ENCODE measurements around the gene DNER.

The DNER gene

DNA sequence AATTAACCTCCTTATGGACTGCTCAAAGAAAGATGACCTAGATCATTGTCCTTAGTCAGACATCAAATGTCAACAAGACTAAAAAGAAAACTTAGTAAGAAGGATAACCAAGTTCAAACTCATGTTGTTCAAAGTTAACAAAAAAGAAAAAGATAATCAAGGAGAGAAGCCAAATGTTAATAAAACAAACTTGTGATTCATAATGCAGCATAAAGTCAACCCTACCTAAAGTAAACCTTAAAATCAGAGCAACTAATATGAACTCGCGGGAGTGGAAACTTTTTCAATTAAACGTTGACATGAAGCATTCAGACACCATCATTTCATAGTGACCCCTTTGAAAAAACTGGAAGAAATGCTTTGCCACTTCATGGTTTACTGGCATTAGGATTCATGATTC lies 52.9 kb downstream of the DNER start:
- peaks cover 5% of the 10 kb centered on the region for H3K4me1 ChIP-seq (ENCODE audit: insufficient read depth, poor library complexity, severe bottlenecking)
- no peak overlapping the region for H3K27ac ChIP-seq (ENCODE audit: poor library complexity, severe bottlenecking)
- DNase-seq (ENCODE audit: low spot score) (no peak), ATAC-seq (ENCODE audit: low read depth) (no peak)
- H3K4me3 ChIP-seq (ENCODE audit: severe bottlenecking), result no peak overlapping the region
- H3K36me3 ChIP-seq (ENCODE audit: low read depth), result no peaks in the 10 kb centered on the region
- no peaks in the 10 kb centered on the region for H3K9me3 ChIP-seq (ENCODE audit: severe bottlenecking)
- H3K27me3 ChIP-seq (ENCODE audit: insufficient read depth, poor library complexity, severe bottlenecking), result no peaks in the 10 kb centered on the region
- TF ChIP-seq, protein P1, sequence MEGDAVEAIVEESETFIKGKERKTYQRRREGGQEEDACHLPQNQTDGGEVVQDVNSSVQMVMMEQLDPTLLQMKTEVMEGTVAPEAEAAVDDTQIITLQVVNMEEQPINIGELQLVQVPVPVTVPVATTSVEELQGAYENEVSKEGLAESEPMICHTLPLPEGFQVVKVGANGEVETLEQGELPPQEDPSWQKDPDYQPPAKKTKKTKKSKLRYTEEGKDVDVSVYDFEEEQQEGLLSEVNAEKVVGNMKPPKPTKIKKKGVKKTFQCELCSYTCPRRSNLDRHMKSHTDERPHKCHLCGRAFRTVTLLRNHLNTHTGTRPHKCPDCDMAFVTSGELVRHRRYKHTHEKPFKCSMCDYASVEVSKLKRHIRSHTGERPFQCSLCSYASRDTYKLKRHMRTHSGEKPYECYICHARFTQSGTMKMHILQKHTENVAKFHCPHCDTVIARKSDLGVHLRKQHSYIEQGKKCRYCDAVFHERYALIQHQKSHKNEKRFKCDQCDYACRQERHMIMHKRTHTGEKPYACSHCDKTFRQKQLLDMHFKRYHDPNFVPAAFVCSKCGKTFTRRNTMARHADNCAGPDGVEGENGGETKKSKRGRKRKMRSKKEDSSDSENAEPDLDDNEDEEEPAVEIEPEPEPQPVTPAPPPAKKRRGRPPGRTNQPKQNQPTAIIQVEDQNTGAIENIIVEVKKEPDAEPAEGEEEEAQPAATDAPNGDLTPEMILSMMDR (IDR thresholded peaks at IDR 0.05; ENCODE audit: poor library complexity, severe bottlenecking), result no peak

GRCh38 chr2:229660951-229661350 lies 53.4 kb downstream of the DNER start:
- no peak overlapping the region for H3K27ac ChIP-seq (ENCODE audit: poor library complexity, severe bottlenecking)
- TF ChIP-seq, protein P1 (IDR thresholded peaks at IDR 0.05; ENCODE audit: poor library complexity, severe bottlenecking), result no peak
- H3K4me3 ChIP-seq (ENCODE audit: severe bottlenecking), result no peak overlapping the region
- H3K9me3 ChIP-seq (ENCODE audit: severe bottlenecking), result no peaks in the 10 kb centered on the region
- DNase-seq (ENCODE audit: low spot score), result no peak
- H3K36me3 ChIP-seq (ENCODE audit: low read depth), result no peaks in the 10 kb centered on the region
- ATAC-seq (ENCODE audit: low read depth), result peak; percentile 59
- peaks cover 5% of the 10 kb centered on the region for H3K4me1 ChIP-seq (ENCODE audit: insufficient read depth, poor library complexity, severe bottlenecking)
- H3K27me3 ChIP-seq (ENCODE audit: insufficient read depth, poor library complexity, severe bottlenecking), result no peaks in the 10 kb centered on the region

- no peaks in the 10 kb centered on the region for H3K27me3 ChIP-seq (ENCODE audit: insufficient read depth, poor library complexity, severe bottlenecking)
- no peak overlapping the region for H3K4me3 ChIP-seq (ENCODE audit: severe bottlenecking)
- TF ChIP-seq, protein P1 (IDR thresholded peaks at IDR 0.05; ENCODE audit: poor library complexity, severe bottlenecking), result no peak
- no peak overlapping the region for H3K27ac ChIP-seq (ENCODE audit: poor library complexity, severe bottlenecking)
- no peak for DNase-seq (ENCODE audit: low spot score)
- H3K9me3 ChIP-seq (ENCODE audit: severe bottlenecking), result no peaks in the 10 kb centered on the region
- H3K36me3 ChIP-seq (ENCODE audit: low read depth), result no peaks in the 10 kb centered on the region
- no peak for ATAC-seq (ENCODE audit: low read depth)
- H3K4me1 ChIP-seq (ENCODE audit: insufficient read depth, poor library complexity, severe bottlenecking), result peaks cover 5% of the 10 kb centered on the region
Observed at GRCh38 chr2:229660391-229660790, 54.0 kb downstream of the DNER start.

DNA sequence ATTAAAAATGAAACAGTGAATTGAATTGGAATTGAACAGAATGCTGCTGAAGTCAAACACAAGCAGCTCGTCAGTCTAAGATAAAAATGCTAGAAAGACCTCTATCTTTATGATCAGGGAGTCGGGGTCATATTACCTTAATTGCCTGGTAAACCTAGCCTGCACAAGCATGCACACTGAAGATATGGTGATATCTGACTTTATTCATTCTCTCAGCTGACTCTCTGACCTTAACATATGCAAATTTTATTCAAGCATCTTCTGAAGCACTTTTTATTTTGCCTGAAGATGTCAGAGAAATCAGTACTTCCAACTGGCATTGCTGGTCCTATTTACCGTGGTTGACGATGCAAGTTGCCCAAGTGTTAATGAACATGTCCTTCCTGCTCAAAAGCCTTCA lies 56.4 kb downstream of the DNER start:
- Histone ChIP-seq H3K36me3 (ENCODE audit: low read depth) (no peaks in the 10 kb centered on the region), H3K27ac (ENCODE audit: poor library complexity, severe bottlenecking) (no peak overlapping the region), H3K4me1 (ENCODE audit: insufficient read depth, poor library complexity, severe bottlenecking) (peaks cover 5% of the 10 kb centered on the region), H3K27me3 (ENCODE audit: insufficient read depth, poor library complexity, severe bottlenecking) (no peaks in the 10 kb centered on the region), H3K4me3 (ENCODE audit: severe bottlenecking) (no peak overlapping the region), H3K9me3 (ENCODE audit: severe bottlenecking) (no peaks in the 10 kb centered on the region)
- ATAC-seq (ENCODE audit: low read depth) (no peak), DNase-seq (ENCODE audit: low spot score) (no peak)
- TF ChIP-seq, protein P1 (IDR thresholded peaks at IDR 0.05; ENCODE audit: poor library complexity, severe bottlenecking), result no peak

DNA sequence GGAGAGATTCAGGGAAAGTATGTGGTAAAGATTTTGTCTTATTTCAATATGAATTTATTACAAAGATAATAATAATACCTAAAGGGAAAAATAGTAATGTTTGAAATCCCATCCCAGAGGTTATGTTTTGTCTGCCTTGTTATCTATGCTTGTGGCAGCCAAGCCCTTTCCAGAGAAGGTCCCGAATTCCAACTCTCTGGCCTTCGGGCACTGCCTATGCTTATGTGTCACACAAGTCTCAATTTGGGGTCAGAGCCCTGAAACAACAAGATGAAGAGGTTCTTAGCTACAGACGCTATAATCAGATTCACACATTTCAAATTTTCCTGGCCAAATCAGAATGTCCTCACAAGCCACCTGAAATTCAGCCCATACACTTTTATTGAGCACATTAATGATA lies 59.9 kb downstream of the DNER start:
- H3K27ac ChIP-seq (ENCODE audit: poor library complexity, severe bottlenecking), result no peak overlapping the region
- H3K4me3 ChIP-seq (ENCODE audit: severe bottlenecking), result no peak overlapping the region
- no peaks in the 10 kb centered on the region for H3K27me3 ChIP-seq (ENCODE audit: insufficient read depth, poor library complexity, severe bottlenecking)
- DNase-seq (ENCODE audit: low spot score) (no peak), ATAC-seq (ENCODE audit: low read depth) (no peak)
- H3K36me3 ChIP-seq (ENCODE audit: low read depth), result no peaks in the 10 kb centered on the region
- no peaks in the 10 kb centered on the region for H3K4me1 ChIP-seq (ENCODE audit: insufficient read depth, poor library complexity, severe bottlenecking)
- no peaks in the 10 kb centered on the region for H3K9me3 ChIP-seq (ENCODE audit: severe bottlenecking)
- TF ChIP-seq, protein P1 (IDR thresholded peaks at IDR 0.05; ENCODE audit: poor library complexity, severe bottlenecking), result no peak

All from RWPE2 (cell line).